Measurements from ENCODE around the gene SETBP1.

The SETBP1 gene

GRCh38 chr18:44911260-44911659 lies 230.6 kb downstream of the SETBP1 start:
- DNase-seq (ENCODE audit: low spot score): no peak

- DNase-seq (ENCODE audit: low spot score): no peak
These were observed 231.1 kb downstream of the SETBP1 start for GRCh38 chr18:44911773-44912172.

- no peak for DNase-seq (ENCODE audit: low spot score)
These were observed 232.2 kb downstream of the SETBP1 start for GRCh38 chr18:44912740-44913478.

- no peak for DNase-seq (ENCODE audit: low spot score)
These were observed 233.3 kb downstream of the SETBP1 start for GRCh38 chr18:44914028-44914427.

- no peak for DNase-seq (ENCODE audit: low spot score)
These were observed 234.5 kb downstream of the SETBP1 start for GRCh38 chr18:44915213-44915612.

- DNase-seq (ENCODE audit: low spot score): no peak
These were observed 235.0 kb downstream of the SETBP1 start for GRCh38 chr18:44915661-44916060.

GRCh38 chr18:44916429-44917207 lies 235.9 kb downstream of the SETBP1 start:
- DNase-seq (ENCODE audit: low spot score): no peak

GRCh38 chr18:44917216-44918141 lies 236.8 kb downstream of the SETBP1 start:
- DNase-seq (ENCODE audit: low spot score): no peak

GRCh38 chr18:44918142-44918476 lies 237.4 kb downstream of the SETBP1 start:
- peak; percentile 54 for DNase-seq (ENCODE audit: low spot score)

- DNase-seq (ENCODE audit: low spot score): no peak
These were observed 239.8 kb downstream of the SETBP1 start for GRCh38 chr18:44920441-44920840.

- DNase-seq (ENCODE audit: low spot score): no peak
These were observed 241.3 kb downstream of the SETBP1 start for GRCh38 chr18:44921974-44922373.

- DNase-seq (ENCODE audit: low spot score): no peak
These were observed 242.3 kb downstream of the SETBP1 start for GRCh38 chr18:44922968-44923367.

GRCh38 chr18:44924785-44925499 lies 244.3 kb downstream of the SETBP1 start:
- no peak for DNase-seq (ENCODE audit: low spot score)

GRCh38 chr18:44927127-44927849 lies 246.6 kb downstream of the SETBP1 start:
- no peak for DNase-seq (ENCODE audit: low spot score)

- DNase-seq (ENCODE audit: low spot score): no peak
These were observed 254.2 kb downstream of the SETBP1 start for GRCh38 chr18:44934901-44935300.

- DNase-seq (ENCODE audit: low spot score): no peak
These were observed 254.8 kb downstream of the SETBP1 start for GRCh38 chr18:44935455-44935854.

- no peak for DNase-seq (ENCODE audit: low spot score)
These were observed 255.8 kb downstream of the SETBP1 start for GRCh38 chr18:44936485-44936884.

GRCh38 chr18:44937960-44938719 lies 257.5 kb downstream of the SETBP1 start:
- no peak for DNase-seq (ENCODE audit: low spot score)

- DNase-seq (ENCODE audit: low spot score): no peak
These were observed 258.3 kb downstream of the SETBP1 start for GRCh38 chr18:44938720-44939665.

Data from HuH-7.5 (cell line).